Measurements from ENCODE around the gene COL27A1. TPM values are rescaled to one million over a fixed set of nuclear protein-coding genes. Genes with fewer than 3 reads are reported as not detected.

The COL27A1 gene
- total RNA-seq (2014; rRNA removed; shearing (Covaris generic)) (12.9 and 18.0 TPM in 2 replicates), polyA plus RNA-seq (2016; fragmentation: Nextera tagmentation; extraction: Ambion mirVana) (8.6 and 10.5 TPM in 2 replicates)
- long read RNA-seq, partial matches to known transcripts, result 1 of 3 reads
- long read RNA-seq, other reads (novel, unspliced or antisense), result 2 of 3 reads

- Histone ChIP-seq H3K4me3 (peak within 1 kb of the TSS; percentile 84), H3F3A (replicated peaks; ENCODE audit: low read depth) (no peaks in the 10 kb centered on the region), H3K27ac (ENCODE audit: low read depth) (no peak within 1 kb of the TSS), H3K27me3 (ENCODE audit: insufficient read depth) (peaks cover 42% of the 10 kb centered on the region), H2AFZ (peak within 1 kb of the TSS; percentile 100), H3K79me2 (replicated peaks; ENCODE audit: insufficient read depth) (peaks cover 28% of the 10 kb centered on the region), H3K4me1 (ENCODE audit: insufficient read depth) (peaks cover 32% of the 10 kb centered on the region), H3K36me3 (ENCODE audit: insufficient read depth) (no peaks in the 10 kb centered on the region), H4K20me1 (replicated peaks; ENCODE audit: insufficient read depth) (peaks cover 19% of the 10 kb centered on the region), H3K9me2 (ENCODE audit: insufficient read depth) (no peaks in the 10 kb centered on the region), H3K4me2 (peak within 1 kb of the TSS; percentile 100)
- ATAC-seq (peak; percentile 69), DNase-seq (ENCODE audit: low spot score) (peak; percentile 93)
- H3K9me3 Mint-ChIP-seq, result no peaks in the 10 kb centered on the region; the same call in 1 of the 3 replicates
- H3K36me3 Mint-ChIP-seq (ENCODE audit: low read depth), result peaks cover 3% of the 10 kb centered on the region; the same call in 1 of the 3 replicates
- H3K4me3 Mint-ChIP-seq, result peak within 1 kb of the TSS; percentile 85
- peaks cover 31% of the 10 kb centered on the region for H3K4me1 Mint-ChIP-seq
- no peak within 1 kb of the TSS for H3K27ac Mint-ChIP-seq
- H3K27me3 Mint-ChIP-seq (ENCODE audit: insufficient read depth, low read depth, poor library complexity), result peaks cover 46% of the 10 kb centered on the region
- TF ChIP-seq EZH2 (IDR thresholded peaks at IDR 0.05; ENCODE audit: low read depth, unreplicated experiment), result no peak
- TF ChIP-seq POLR2AphosphoS5 (IDR thresholded peaks at IDR 0.05; ENCODE audit: low read depth), result peak; percentile 30; the same call in 1 of the 2 replicates
- peak; percentile 87 to 89 for TF ChIP-seq CTCF (conservative IDR thresholded peaks at IDR 0.05; ENCODE audit: low read depth in 2 of 2)
- TF ChIP-seq ZNF331 (CRISPR knock-in tag; IDR thresholded peaks at IDR 0.05; ENCODE audit: low read depth), result no peak
These were observed at the start of gene COL27A1 for GRCh38 chr9:114155263-114155994. TSS of gene COL27A1 (plus strand) at chr9:114155537. CDS start at chr9:114155951, 414 bp downstream.

- no peak overlapping the region for H3K27ac Mint-ChIP-seq
- Histone ChIP-seq H3F3A (replicated peaks; ENCODE audit: low read depth) (no peaks in the 10 kb centered on the region), H3K36me3 (ENCODE audit: insufficient read depth) (no peaks in the 10 kb centered on the region), H3K4me2 (no peak overlapping the region), H3K4me3 (no peak overlapping the region), H3K27ac (ENCODE audit: low read depth) (no peak overlapping the region), H4K20me1 (replicated peaks; ENCODE audit: insufficient read depth) (no peaks in the 10 kb centered on the region), H3K27me3 (ENCODE audit: insufficient read depth) (0 out of 2 replicates have a peak, but pooled peaks cover 6% of the 10 kb centered on the region), H3K79me2 (replicated peaks; ENCODE audit: insufficient read depth) (no peaks in the 10 kb centered on the region), H3K4me1 (ENCODE audit: insufficient read depth) (no peaks in the 10 kb centered on the region; the same call in 1 of the 2 replicates), H2AFZ (peak overlapping the region; percentile 78; the same call in 1 of the 2 replicates), H3K9me2 (ENCODE audit: insufficient read depth) (no peaks in the 10 kb centered on the region)
- DNase-seq (ENCODE audit: low spot score), result no peak
- ATAC-seq, result no peak
- H3K27me3 Mint-ChIP-seq (ENCODE audit: insufficient read depth, low read depth, poor library complexity), result peaks cover 8% of the 10 kb centered on the region
- H3K36me3 Mint-ChIP-seq (ENCODE audit: low read depth), result no peaks in the 10 kb centered on the region
- H3K4me3 Mint-ChIP-seq, result no peak overlapping the region
- H3K4me1 Mint-ChIP-seq, result peaks cover 11% of the 10 kb centered on the region
- peaks cover 3% of the 10 kb centered on the region; the same call in 2 of the 3 replicates for H3K9me3 Mint-ChIP-seq
- no peak for TF ChIP-seq STAT1 (IDR thresholded peaks at IDR 0.05; ENCODE audit: unreplicated experiment)
- no peak for TF ChIP-seq CREB1 (CRISPR knock-in tag; IDR thresholded peaks at IDR 0.05; ENCODE audit: low read depth)
- no peak for TF ChIP-seq EZH2phosphoT487 (IDR thresholded peaks at IDR 0.05; ENCODE audit: unreplicated experiment)
- no peak for TF ChIP-seq NANOG (IDR thresholded peaks at IDR 0.05; ENCODE audit: borderline replicate concordance)
- no peak for TF ChIP-seq ETS1 (IDR thresholded peaks at IDR 0.05)
- no peak for TF ChIP-seq REST (IDR thresholded peaks at IDR 0.05; ENCODE audit: unreplicated experiment)
- TF ChIP-seq CTCF (conservative IDR thresholded peaks at IDR 0.05; ENCODE audit: low read depth in 2 of 2), result no peak
- TF ChIP-seq EZH2 (IDR thresholded peaks at IDR 0.05; ENCODE audit: low read depth, unreplicated experiment), result no peak
- no peak for TF ChIP-seq ZNF331 (CRISPR knock-in tag; IDR thresholded peaks at IDR 0.05; ENCODE audit: low read depth)
These were observed 47.9 kb upstream of the COL27A1 start for GRCh38 chr9:114107286-114108001.

Measured in GM23338 (cell line).